Stimulated activated CD4-positive, alpha-beta T cell treated with anti-CD3 and anti-CD28 coated beads, Interleukin-2, amount 100 ng/mL, for 4 hours (primary cell): ENCODE results near the gene NCEH1.
A peak's percentile ranks its signal among the peaks of the same experiment; 100 is the strongest.
"Not testable (repeated sequence)": the region's sequence is repeated elsewhere in the genome, so short reads cannot be mapped to it uniquely, and the experiment has no call there.

Experiments
- DNase-seq: peaks from one replicate; pipeline ENCODE4 v3.0.0-alpha.2; 2020; ENCODE audit warnings: low read depth

NCEH1 gene

GRCh38 chr3:172710664-172711453, at the start of gene NCEH1:
NCEH1 (minus strand) TSS chr3:172711067; CDS start chr3:172710984, 83 bp downstream.
- peak; percentile 29 for DNase-seq

GRCh38 chr3:172760416-172760815, 49.5 kb upstream of the NCEH1 start:
- DNase-seq = not testable (repeated sequence)

- no peak for DNase-seq
Measured at GRCh38 chr3:172753125-172753524, 42.3 kb upstream of the NCEH1 start.

- no peak for DNase-seq
Measured at GRCh38 chr3:172752651-172753050, 41.8 kb upstream of the NCEH1 start.

- no peak for DNase-seq
Measured at GRCh38 chr3:172751175-172751704, 40.4 kb upstream of the NCEH1 start.

GRCh38 chr3:172750368-172751174, 39.7 kb upstream of the NCEH1 start, which contains the start of gene ECT2:
ECT2 (plus strand) TSS chr3:172750726; CDS start chr3:172754531, 3,805 bp downstream.
- DNase-seq = peak; percentile 93

- DNase-seq = no peak
Measured at GRCh38 chr3:172750069-172750367, 39.2 kb upstream of the NCEH1 start.

GRCh38 chr3:172749230-172749965, 38.5 kb upstream of the NCEH1 start:
- DNase-seq = no peak

- no peak for DNase-seq
Measured at GRCh38 chr3:172746475-172746874, 35.6 kb upstream of the NCEH1 start.

- DNase-seq = no peak
Measured at GRCh38 chr3:172739462-172739861, 28.6 kb upstream of the NCEH1 start.

GRCh38 chr3:172735014-172735413, 24.1 kb upstream of the NCEH1 start:
- no peak for DNase-seq

- no peak for DNase-seq
Measured at GRCh38 chr3:172726380-172726779, 15.5 kb upstream of the NCEH1 start.

GRCh38 chr3:172722536-172723040, 11.7 kb upstream of the NCEH1 start:
- not testable (repeated sequence) for DNase-seq

GRCh38 chr3:172717493-172718088, 6.7 kb upstream of the NCEH1 start:
- DNase-seq = no peak

- DNase-seq = no peak
Measured at GRCh38 chr3:172716476-172716875, 5.6 kb upstream of the NCEH1 start.

GRCh38 chr3:172713316-172713715, 2.4 kb upstream of the NCEH1 start:
- DNase-seq = no peak

GRCh38 chr3:172711454-172711795, 558 bp upstream of the NCEH1 start:
- DNase-seq = no peak

GRCh38 chr3:172709774-172710663, 848 bp downstream of the NCEH1 start:
- DNase-seq = no peak

- DNase-seq = no peak
Measured at GRCh38 chr3:172708921-172709773, 1.7 kb downstream of the NCEH1 start.

- no peak for DNase-seq
Measured at GRCh38 chr3:172707967-172708366, 2.9 kb downstream of the NCEH1 start.
